Measurements from ENCODE around the gene VPS37B. TPM values are rescaled to one million over a fixed set of nuclear protein-coding genes. Genes with fewer than 3 reads are reported as not detected.
"Not testable (repeated sequence)": the region's sequence is repeated elsewhere in the genome, so short reads cannot be mapped to it uniquely, and the experiment has no call there.

The VPS37B gene
- total RNA-seq, 2 donors from 2014 or later, result 22.7 to 24.1 TPM

- H3K4me1 ChIP-seq (ENCODE audit: control insufficient read depth, insufficient read depth, low read length), result no peaks in the 10 kb centered on the region
Measured at GRCh38 chr12:122943196-122943595, 47.3 kb upstream of the VPS37B start.

GRCh38 chr12:122942637-122943036 is 46.7 kb upstream of the VPS37B start:
- Mint-ChIP-seq H3K27ac (no peak overlapping the region), H3K4me3 (no peak overlapping the region), H3K36me3 (ENCODE audit: low read depth) (no peaks in the 10 kb centered on the region), H3K27me3 (ENCODE audit: insufficient read depth) (no peaks in the 10 kb centered on the region), H3K9me3 (no peaks in the 10 kb centered on the region), H3K4me1 (no peaks in the 10 kb centered on the region)
- H3K9me3 ChIP-seq (ENCODE audit: control insufficient read depth, low read length), result no peaks in the 10 kb centered on the region
- H3K27ac ChIP-seq (ENCODE audit: low read depth, low read length), result no peak overlapping the region
- H3K4me3 ChIP-seq (ENCODE audit: low read length), result no peak overlapping the region
- H3K36me3 ChIP-seq (ENCODE audit: control insufficient read depth, insufficient read depth, low read length), result no peaks in the 10 kb centered on the region
- no peaks in the 10 kb centered on the region for H3K27me3 ChIP-seq (ENCODE audit: control insufficient read depth, insufficient read depth, low read length, poor library complexity, severe bottlenecking)
- WGBS, 2 experiments (ENCODE audit: insufficient coverage in 1 of 2, insufficient read length in 1 of 2), result 90 to 98% methylated on average over 2 of the region's 2 CpGs
- H3K4me1 ChIP-seq (ENCODE audit: control insufficient read depth, insufficient read depth, low read length), result no peaks in the 10 kb centered on the region
- DNase-seq, result no peak
- H3K9ac ChIP-seq (ENCODE audit: extremely low read depth, low read length, poor library complexity, severe bottlenecking), result no peak overlapping the region
- TF ChIP-seq CTCF (conservative IDR thresholded peaks at IDR 0.05), result no peak

More at GRCh38 chr12:122943196-122943595, 47.3 kb upstream of the VPS37B start:
- H3K27ac Mint-ChIP-seq, result no peak overlapping the region
- no peaks in the 10 kb centered on the region for H3K27me3 Mint-ChIP-seq (ENCODE audit: insufficient read depth)
- H3K9me3 Mint-ChIP-seq, result no peaks in the 10 kb centered on the region
- no peaks in the 10 kb centered on the region for H3K4me1 Mint-ChIP-seq
- no peak overlapping the region for H3K4me3 Mint-ChIP-seq
- no peaks in the 10 kb centered on the region for H3K36me3 Mint-ChIP-seq (ENCODE audit: low read depth)
- H3K36me3 ChIP-seq (ENCODE audit: control insufficient read depth, insufficient read depth, low read length), result no peaks in the 10 kb centered on the region
- H3K27ac ChIP-seq (ENCODE audit: low read depth, low read length), result no peak overlapping the region
- H3K27me3 ChIP-seq (ENCODE audit: control insufficient read depth, insufficient read depth, low read length, poor library complexity, severe bottlenecking), result no peaks in the 10 kb centered on the region
- no peak overlapping the region for H3K9ac ChIP-seq (ENCODE audit: extremely low read depth, low read length, poor library complexity, severe bottlenecking)
- TF ChIP-seq CTCF (conservative IDR thresholded peaks at IDR 0.05), result no peak
- DNase-seq, result no peak
- no peak overlapping the region for H3K4me3 ChIP-seq (ENCODE audit: low read length)
- 89 to 91% methylated on average over 11 to 13 of the region's 13 CpGs for WGBS, 2 experiments (ENCODE audit: insufficient coverage in 1 of 2, insufficient read length in 1 of 2)
- no peaks in the 10 kb centered on the region for H3K9me3 ChIP-seq (ENCODE audit: control insufficient read depth, low read length)

DNA sequence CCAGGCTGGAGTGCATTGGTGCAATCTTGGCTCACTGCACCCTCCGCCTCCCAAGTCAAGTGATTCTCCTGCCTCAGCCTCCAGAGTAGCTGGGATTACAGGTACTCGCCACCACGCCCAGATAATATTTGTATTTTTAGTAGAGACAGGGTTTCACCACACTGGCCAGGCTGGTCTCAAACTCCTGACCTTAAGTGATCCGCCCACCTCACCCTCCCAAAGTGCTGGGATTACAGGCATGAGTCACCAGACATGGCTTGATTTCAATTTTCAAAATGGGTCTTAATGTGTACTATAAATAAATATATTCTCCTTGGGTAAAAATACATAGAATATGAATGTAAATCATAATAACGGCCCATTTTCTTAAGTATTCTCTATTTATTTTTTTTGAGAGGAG is 45.4 kb upstream of the VPS37B start:
- not testable (repeated sequence) for H3K27ac Mint-ChIP-seq; H3K9me3 Mint-ChIP-seq; H3K4me3 ChIP-seq (ENCODE audit: low read length); H3K9ac ChIP-seq (ENCODE audit: extremely low read depth, low read length, poor library complexity, severe bottlenecking); H3K27ac ChIP-seq (ENCODE audit: low read depth, low read length); H3K36me3 ChIP-seq (ENCODE audit: control insufficient read depth, insufficient read depth, low read length); H3K27me3 ChIP-seq (ENCODE audit: control insufficient read depth, insufficient read depth, low read length, poor library complexity, severe bottlenecking); H3K4me3 Mint-ChIP-seq; DNase-seq; H3K27me3 Mint-ChIP-seq (ENCODE audit: insufficient read depth); H3K4me1 Mint-ChIP-seq; H3K4me1 ChIP-seq (ENCODE audit: control insufficient read depth, insufficient read depth, low read length); H3K36me3 Mint-ChIP-seq (ENCODE audit: low read depth); H3K9me3 ChIP-seq (ENCODE audit: control insufficient read depth, low read length)
- WGBS, 2 experiments (ENCODE audit: insufficient coverage in 1 of 2, insufficient read length in 1 of 2), result 88 to 100% methylated on average over 3 to 5 of the region's 5 CpGs

DNA sequence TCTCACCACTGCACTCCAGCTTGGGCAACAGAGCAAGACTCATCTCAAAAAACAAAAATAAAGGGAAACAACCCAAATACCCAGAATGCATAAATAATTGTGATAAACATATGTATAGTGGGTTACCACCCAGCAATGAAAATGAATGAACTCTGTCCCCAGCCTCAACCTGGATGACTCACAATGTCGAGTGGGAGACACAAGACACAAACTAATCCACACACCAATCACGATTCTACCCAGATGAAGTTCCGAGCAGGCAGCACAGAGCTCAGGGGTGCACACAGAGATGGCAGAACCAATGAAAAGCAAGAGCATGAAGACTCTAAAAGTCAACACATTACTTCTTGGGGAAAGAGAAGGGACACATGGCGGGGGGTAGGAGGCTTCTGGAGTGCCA is 43.2 kb upstream of the VPS37B start:
- no peak for TF ChIP-seq CTCF (conservative IDR thresholded peaks at IDR 0.05)
- Histone ChIP-seq H3K27me3 (ENCODE audit: control insufficient read depth, insufficient read depth, low read length, poor library complexity, severe bottlenecking) (no peaks in the 10 kb centered on the region), H3K4me3 (ENCODE audit: low read length) (no peak overlapping the region), H3K36me3 (ENCODE audit: control insufficient read depth, insufficient read depth, low read length) (no peaks in the 10 kb centered on the region), H3K27ac (ENCODE audit: low read depth, low read length) (no peak overlapping the region), H3K4me1 (ENCODE audit: control insufficient read depth, insufficient read depth, low read length) (no peaks in the 10 kb centered on the region), H3K9ac (ENCODE audit: extremely low read depth, low read length, poor library complexity, severe bottlenecking) (no peak overlapping the region), H3K9me3 (ENCODE audit: control insufficient read depth, low read length) (no peaks in the 10 kb centered on the region)
- no peaks in the 10 kb centered on the region for H3K27me3 Mint-ChIP-seq (ENCODE audit: insufficient read depth)
- no peak overlapping the region for H3K27ac Mint-ChIP-seq
- WGBS, 2 experiments (ENCODE audit: insufficient coverage in 1 of 2, insufficient read length in 1 of 2), result 85 to 100% methylated on average over 1 to 4 of the region's 4 CpGs
- no peak for DNase-seq
- no peaks in the 10 kb centered on the region for H3K9me3 Mint-ChIP-seq
- H3K4me3 Mint-ChIP-seq, result no peak overlapping the region
- no peaks in the 10 kb centered on the region for H3K4me1 Mint-ChIP-seq
- H3K36me3 Mint-ChIP-seq (ENCODE audit: low read depth), result no peaks in the 10 kb centered on the region
